Endodermal cell (in vitro differentiated cells): ENCODE measurements around the gene LTBP3. TPM values are rescaled to one million over a fixed set of nuclear protein-coding genes. Genes with fewer than 3 reads are reported as not detected.
A peak's percentile ranks its signal among the peaks of the same experiment; 100 is the strongest.

Experiments used
- DNase-seq: peaks from one replicate; pipeline ENCODE4 v3.0.0-alpha.2; 2017
- H3K27ac ChIP-seq: 2 replicates; pipeline ENCODE4 v1.5.1; 2013; ENCODE audit warnings: mild to moderate bottlenecking, low read depth, low read length, moderate library complexity
- H3K27me3 ChIP-seq: 2 replicates; pipeline ENCODE4 v1.6.1; 2013; ENCODE audit warnings: mild to moderate bottlenecking, low read length, moderate library complexity; ENCODE audit not compliant: insufficient read depth, control insufficient read depth, poor library complexity, severe bottlenecking
- H3K36me3 ChIP-seq: 2 replicates; pipeline ENCODE4 v1.7.0; 2013; ENCODE audit warnings: mild to moderate bottlenecking, low read length, moderate library complexity; ENCODE audit not compliant: control insufficient read depth, insufficient read depth
- H3K4me1 ChIP-seq: one replicate; pipeline ENCODE4 v1.7.0; 2013; ENCODE audit warnings: low read length; ENCODE audit not compliant: control insufficient read depth, insufficient read depth
- H3K4me3 ChIP-seq: 2 replicates; pipeline ENCODE4 v1.5.1; 2013; ENCODE audit warnings: mild to moderate bottlenecking, low read length, moderate library complexity
- H3K9ac ChIP-seq: 2 replicates; pipeline ENCODE4 v1.6.1; 2013; ENCODE audit warnings: mild to moderate bottlenecking, low read length, moderate library complexity; ENCODE audit not compliant: poor library complexity, severe bottlenecking; ENCODE audit errors: extremely low read depth
- H3K9me3 ChIP-seq: 2 replicates; pipeline ENCODE4 v1.6.1; 2013; ENCODE audit warnings: mild to moderate bottlenecking, low read length, moderate library complexity; ENCODE audit not compliant: control insufficient read depth
- H3K27ac Mint-ChIP-seq: 2 replicates; pipeline ENCODE4 v1.8.0; 2020; ENCODE audit warnings: mixed read lengths
- H3K27me3 Mint-ChIP-seq: 2 replicates; pipeline ENCODE4 v1.8.0; 2021; ENCODE audit warnings: mild to moderate bottlenecking, mixed read lengths; ENCODE audit not compliant: insufficient read depth
- H3K36me3 Mint-ChIP-seq: 2 replicates; pipeline ENCODE4 v1.8.0; 2020; ENCODE audit warnings: low read depth, mixed read lengths
- H3K4me1 Mint-ChIP-seq: 2 replicates; pipeline ENCODE4 v1.8.0; 2020; ENCODE audit warnings: mixed read lengths
- H3K4me3 Mint-ChIP-seq: 2 replicates; pipeline ENCODE4 v1.8.0; 2020; ENCODE audit warnings: mild to moderate bottlenecking, moderate library complexity, mixed read lengths
- H3K9me3 Mint-ChIP-seq: 2 replicates; pipeline ENCODE4 v1.8.0; 2020; ENCODE audit warnings: mild to moderate bottlenecking, mixed read lengths
- WGBS, 2 experiments: methylation state at CpG; one replicate each; pipeline versions ENCODE4 v1.1.5 to v1.1.7; 2013; ENCODE audit warnings: missing lambda C conversion rate in 2 of 2, mixed read lengths in 1 of 2; ENCODE audit not compliant: insufficient coverage in 1 of 2, insufficient read length in 1 of 2; 5-methylcytosine and 5-hydroxymethylcytosine counted together
- total RNA-seq, 2 donors: library from RNA; stranded (reverse); fragmentation: NEBNext Ultra II Directional in 1 of 2; extraction: Animal tissue kit (Norgen Biotek cat#: 25700) in 1 of 2; gene quantifications; 2 replicates in 1 of 2; 3 replicates in 1 of 2; pipeline ENCODE4 v1.2.1, GENCODE V29; 2021
- TF ChIP-seq, protein P1 (sequence below): fragments of 200-600 bp; sonication (generic); conservative IDR thresholded peaks from 2 replicates; pipeline ENCODE4 v1.5.0; 2021; ENCODE audit warnings: antibody characterized with exemption, mild to moderate bottlenecking

Gene LTBP3
- total RNA-seq, 2 donors from 2014 or later, result 19.7 to 24.2 TPM

DNA sequence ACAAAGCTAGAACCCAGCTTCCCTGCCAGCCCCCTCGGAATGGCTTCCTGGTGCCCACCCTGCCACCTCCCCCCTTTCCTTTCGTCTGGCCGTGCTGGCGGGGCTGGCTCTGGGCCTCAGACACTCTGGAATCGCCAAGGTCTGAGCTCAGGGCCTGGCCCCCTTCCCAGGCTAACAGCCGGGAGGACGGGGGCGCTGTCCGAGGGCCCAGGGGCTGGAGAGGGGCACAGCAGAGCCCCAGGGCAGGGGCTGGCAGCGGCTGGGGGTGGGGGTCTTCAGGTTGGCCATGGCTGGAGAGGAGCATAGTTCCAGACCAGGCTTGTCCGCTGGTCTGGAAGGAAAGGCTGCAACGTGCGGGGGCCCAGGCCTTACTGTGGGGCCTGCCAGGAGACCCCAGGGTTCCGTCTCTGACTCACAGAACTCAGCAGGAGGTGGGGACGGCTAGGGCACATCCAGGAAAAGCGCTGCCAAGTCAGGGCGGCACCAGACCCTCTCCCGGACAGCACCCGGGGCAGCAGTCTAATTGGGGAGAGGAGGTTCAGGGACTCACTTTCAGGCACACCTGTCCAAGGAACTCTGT lies 861 bp upstream of the LTBP3 start:
- DNase-seq, result peak; percentile 70
- H3K9me3 Mint-ChIP-seq, result no peaks in the 10 kb centered on the region

DNA sequence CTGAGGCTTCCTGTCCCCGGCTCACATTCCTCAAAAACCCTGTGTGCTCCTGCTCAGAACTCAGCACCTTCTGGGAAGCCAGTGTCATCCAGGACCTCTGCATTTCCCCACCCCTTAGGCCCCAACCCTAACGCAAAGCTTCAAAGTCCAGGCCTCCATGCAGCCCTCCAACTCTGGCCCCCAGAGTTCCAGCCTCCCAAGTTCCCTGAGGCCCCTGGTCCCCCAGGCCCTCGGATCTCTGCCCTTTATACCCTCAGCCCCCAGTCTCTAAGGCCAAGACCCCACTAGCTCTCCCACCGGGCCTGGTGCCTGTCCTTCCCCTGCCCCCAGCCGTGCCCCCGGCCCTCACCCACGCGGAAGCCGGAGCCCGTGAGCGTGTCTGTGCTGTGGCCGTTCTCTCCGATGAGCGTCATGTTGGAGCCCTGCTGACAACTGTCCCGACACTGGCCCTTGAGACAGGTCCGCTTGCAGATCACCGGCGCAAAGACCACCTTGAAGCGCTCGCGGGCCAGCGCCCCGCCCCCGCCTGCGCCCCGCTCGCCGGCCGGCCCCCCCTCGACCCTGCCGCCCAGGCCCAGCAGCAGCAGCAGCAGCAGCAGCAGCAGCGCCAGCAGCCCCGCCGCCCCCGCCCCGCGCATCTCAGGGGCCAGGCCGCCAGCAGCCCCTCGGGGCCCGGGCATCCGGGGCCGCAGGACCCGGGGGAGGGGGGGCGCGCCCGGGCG lies 718 bp downstream of the LTBP3 start:
- H3K27me3 ChIP-seq, result peaks cover 15% of the 10 kb centered on the region
- DNase-seq, result peak; percentile 67
- H3K27ac ChIP-seq, result no peak overlapping the region
- 20 to 29% methylated on average over 13 to 47 of the region's 47 CpGs for WGBS, 2 experiments
- TF ChIP-seq, protein P1, sequence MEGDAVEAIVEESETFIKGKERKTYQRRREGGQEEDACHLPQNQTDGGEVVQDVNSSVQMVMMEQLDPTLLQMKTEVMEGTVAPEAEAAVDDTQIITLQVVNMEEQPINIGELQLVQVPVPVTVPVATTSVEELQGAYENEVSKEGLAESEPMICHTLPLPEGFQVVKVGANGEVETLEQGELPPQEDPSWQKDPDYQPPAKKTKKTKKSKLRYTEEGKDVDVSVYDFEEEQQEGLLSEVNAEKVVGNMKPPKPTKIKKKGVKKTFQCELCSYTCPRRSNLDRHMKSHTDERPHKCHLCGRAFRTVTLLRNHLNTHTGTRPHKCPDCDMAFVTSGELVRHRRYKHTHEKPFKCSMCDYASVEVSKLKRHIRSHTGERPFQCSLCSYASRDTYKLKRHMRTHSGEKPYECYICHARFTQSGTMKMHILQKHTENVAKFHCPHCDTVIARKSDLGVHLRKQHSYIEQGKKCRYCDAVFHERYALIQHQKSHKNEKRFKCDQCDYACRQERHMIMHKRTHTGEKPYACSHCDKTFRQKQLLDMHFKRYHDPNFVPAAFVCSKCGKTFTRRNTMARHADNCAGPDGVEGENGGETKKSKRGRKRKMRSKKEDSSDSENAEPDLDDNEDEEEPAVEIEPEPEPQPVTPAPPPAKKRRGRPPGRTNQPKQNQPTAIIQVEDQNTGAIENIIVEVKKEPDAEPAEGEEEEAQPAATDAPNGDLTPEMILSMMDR, result no peak
- peak overlapping the region; percentile 49 for H3K4me3 ChIP-seq
- Mint-ChIP-seq H3K4me1 (peaks cover 17% of the 10 kb centered on the region), H3K36me3 (no peaks in the 10 kb centered on the region), H3K4me3 (peak overlapping the region; percentile 59), H3K9me3 (no peaks in the 10 kb centered on the region), H3K27me3 (peaks cover 53% of the 10 kb centered on the region), H3K27ac (no peak overlapping the region)
- H3K4me1 ChIP-seq, result peaks cover 17% of the 10 kb centered on the region
- no peaks in the 10 kb centered on the region for H3K9me3 ChIP-seq
- no peaks in the 10 kb centered on the region for H3K36me3 ChIP-seq
- H3K9ac ChIP-seq, result no peak overlapping the region

More for the DNA sequence above, 861 bp upstream of the LTBP3 start:
- Histone ChIP-seq H3K4me3 (no peak overlapping the region), H3K9ac (peak overlapping the region; percentile 15), H3K9me3 (no peaks in the 10 kb centered on the region), H3K27me3 (peaks cover 14% of the 10 kb centered on the region), H3K36me3 (no peaks in the 10 kb centered on the region), H3K4me1 (peaks cover 14% of the 10 kb centered on the region), H3K27ac (peak overlapping the region; percentile 66)
- H3K4me1 Mint-ChIP-seq, result peaks cover 16% of the 10 kb centered on the region
- H3K27me3 Mint-ChIP-seq, result peaks cover 55% of the 10 kb centered on the region
- H3K27ac Mint-ChIP-seq, result no peak overlapping the region
- WGBS, 2 experiments, result 73% methylated on average over 13 to 19 of the region's 19 CpGs
- H3K4me3 Mint-ChIP-seq, result peak overlapping the region; percentile 59
- TF ChIP-seq, protein P1, result no peak
- H3K36me3 Mint-ChIP-seq, result no peaks in the 10 kb centered on the region

- Mint-ChIP-seq H3K36me3 (no peaks in the 10 kb centered on the region), H3K27me3 (peaks cover 57% of the 10 kb centered on the region), H3K9me3 (no peaks in the 10 kb centered on the region), H3K4me3 (peak overlapping the region; percentile 59), H3K27ac (no peak overlapping the region), H3K4me1 (peaks cover 25% of the 10 kb centered on the region)
- no peaks in the 10 kb centered on the region for H3K9me3 ChIP-seq
- peaks cover 17% of the 10 kb centered on the region for H3K4me1 ChIP-seq
- TF ChIP-seq, protein P1, result no peak
- peaks cover 15% of the 10 kb centered on the region for H3K27me3 ChIP-seq
- no peak for DNase-seq
- H3K9ac ChIP-seq, result no peak overlapping the region
- H3K36me3 ChIP-seq, result no peaks in the 10 kb centered on the region
- no peak overlapping the region for H3K27ac ChIP-seq
- peak overlapping the region; percentile 49 for H3K4me3 ChIP-seq
- WGBS, 2 experiments, result 86 to 92% methylated on average over 8 to 12 of the region's 12 CpGs
Observed at GRCh38 chr11:65556470-65557279, 1.5 kb downstream of the LTBP3 start.
